Measurements from ENCODE around the gene LY6G5B. TPM values are rescaled to one million over a fixed set of nuclear protein-coding genes. Genes with fewer than 3 reads are reported as not detected.

The LY6G5B gene
- total RNA-seq, result 1.5 and 1.9 TPM in 2 replicates

GRCh38 chr6:31669676-31670075 lies at the start of gene LY6G5B:
Gene LY6G5B (plus strand): TSS chr6:31669976. CDS start chr6:31670951, 975 bp downstream.
- DNase-seq (ENCODE audit: low read depth, low spot score), result no peak

GRCh38 chr6:31620586-31621319 lies 49.0 kb upstream of the LY6G5B start, which contains the start of gene PRRC2A:
Gene PRRC2A (plus strand): TSS chr6:31620715. CDS start chr6:31622790, 2,075 bp downstream.
- DNase-seq (ENCODE audit: low read depth, low spot score), result no peak

- DNase-seq (ENCODE audit: low read depth, low spot score), result no peak
Measured at GRCh38 chr6:31621320-31621939, 48.3 kb upstream of the LY6G5B start.

GRCh38 chr6:31621991-31622390 lies 47.8 kb upstream of the LY6G5B start:
- no peak for DNase-seq (ENCODE audit: low read depth, low spot score)

- DNase-seq (ENCODE audit: low read depth, low spot score), result no peak
Measured at GRCh38 chr6:31622684-31623091, 47.1 kb upstream of the LY6G5B start.

- no peak for DNase-seq (ENCODE audit: low read depth, low spot score)
Measured at GRCh38 chr6:31624070-31624469, 45.7 kb upstream of the LY6G5B start.

- DNase-seq (ENCODE audit: low read depth, low spot score), result no peak
Measured at GRCh38 chr6:31626952-31627351, 42.8 kb upstream of the LY6G5B start.

GRCh38 chr6:31627690-31628287 lies 42.0 kb upstream of the LY6G5B start:
- DNase-seq (ENCODE audit: low read depth, low spot score), result no peak

- no peak for DNase-seq (ENCODE audit: low read depth, low spot score)
Measured at GRCh38 chr6:31629014-31629413, 40.8 kb upstream of the LY6G5B start.

GRCh38 chr6:31630177-31630934 lies 39.4 kb upstream of the LY6G5B start:
- DNase-seq (ENCODE audit: low read depth, low spot score), result no peak

GRCh38 chr6:31631209-31631608 lies 38.6 kb upstream of the LY6G5B start:
- DNase-seq (ENCODE audit: low read depth, low spot score), result no peak

- DNase-seq (ENCODE audit: low read depth, low spot score), result no peak
Measured at GRCh38 chr6:31631681-31632278, 38.0 kb upstream of the LY6G5B start.

- no peak for DNase-seq (ENCODE audit: low read depth, low spot score)
Measured at GRCh38 chr6:31632279-31632946, 37.4 kb upstream of the LY6G5B start.

GRCh38 chr6:31633447-31633846 lies 36.3 kb upstream of the LY6G5B start:
- no peak for DNase-seq (ENCODE audit: low read depth, low spot score)

GRCh38 chr6:31634131-31634530 lies 35.6 kb upstream of the LY6G5B start:
- no peak for DNase-seq (ENCODE audit: low read depth, low spot score)

GRCh38 chr6:31634969-31635575 lies 34.7 kb upstream of the LY6G5B start:
- no peak for DNase-seq (ENCODE audit: low read depth, low spot score)

GRCh38 chr6:31636698-31637596 lies 32.8 kb upstream of the LY6G5B start:
- no peak for DNase-seq (ENCODE audit: low read depth, low spot score)

- no peak for DNase-seq (ENCODE audit: low read depth, low spot score)
Measured at GRCh38 chr6:31639043-31639442, 30.7 kb upstream of the LY6G5B start.

GRCh38 chr6:31639449-31639861 lies 30.3 kb upstream of the LY6G5B start:
- DNase-seq (ENCODE audit: low read depth, low spot score), result no peak
